HEK293 (cell line): ENCODE results near the gene TCEA2.
A peak's percentile ranks its signal among the peaks of the same experiment; 100 is the strongest.

Experiments used
- CTCF ChIP-seq: fragments of 450-650 bp; formaldehyde crosslinking; IDR thresholded peaks from 2 replicates; pipeline ENCODE4 v1.5.1; 2016; ENCODE audit warnings: missing biosample characterization, missing genetic modification characterization
- GLIS2 ChIP-seq: fragments of 450-650 bp; formaldehyde crosslinking; IDR thresholded peaks from 2 replicates; pipeline ENCODE4 v1.5.1; 2016; ENCODE audit warnings: missing biosample characterization, missing genetic modification characterization
- HIC1 ChIP-seq: fragments of 450-650 bp; formaldehyde crosslinking; IDR thresholded peaks from 2 replicates; pipeline ENCODE4 v1.5.1; 2016; ENCODE audit warnings: missing biosample characterization, missing genetic modification characterization
- KLF16 ChIP-seq: fragments of 450-650 bp; formaldehyde crosslinking; IDR thresholded peaks from 2 replicates; pipeline ENCODE4 v1.5.1; 2017; ENCODE audit warnings: missing biosample characterization, missing genetic modification characterization
- KLF7 ChIP-seq: fragments of 450-650 bp; formaldehyde crosslinking; IDR thresholded peaks from 2 replicates; pipeline ENCODE4 v1.5.1; 2016; ENCODE audit warnings: missing biosample characterization, missing genetic modification characterization, borderline replicate concordance
- KLF8 ChIP-seq: fragments of 450-650 bp; formaldehyde crosslinking; IDR thresholded peaks from 2 replicates; pipeline ENCODE4 v1.5.1; 2016; ENCODE audit warnings: missing biosample characterization, missing genetic modification characterization
- KLF9 ChIP-seq: fragments of 450-650 bp; formaldehyde crosslinking; IDR thresholded peaks from 2 replicates; pipeline ENCODE4 v1.5.1; 2016; ENCODE audit warnings: missing biosample characterization, missing genetic modification characterization, low read depth
- SP3 ChIP-seq: fragments of 450-650 bp; formaldehyde crosslinking; IDR thresholded peaks from 2 replicates; pipeline ENCODE4 v1.5.1; 2016; ENCODE audit warnings: missing biosample characterization, missing genetic modification characterization
- ZBTB20 ChIP-seq: fragments of 450-650 bp; formaldehyde crosslinking; IDR thresholded peaks from 2 replicates; pipeline ENCODE4 v1.5.1; 2016; ENCODE audit warnings: missing biosample characterization, missing genetic modification characterization
- ZBTB44 ChIP-seq: fragments of 450-650 bp; IDR thresholded peaks from 2 replicates; pipeline ENCODE4 v1.5.1; 2018; ENCODE audit warnings: missing biosample characterization, mild to moderate bottlenecking, missing genetic modification characterization
- ZBTB7A ChIP-seq: fragments of 450-650 bp; formaldehyde crosslinking; IDR thresholded peaks from 2 replicates; pipeline ENCODE4 v1.5.1; 2016; ENCODE audit warnings: low read depth, missing biosample characterization, missing genetic modification characterization
- ZBTB8A ChIP-seq: fragments of 450-650 bp; formaldehyde crosslinking; IDR thresholded peaks from 2 replicates; pipeline ENCODE4 v1.5.1; 2016; ENCODE audit warnings: missing biosample characterization, missing genetic modification characterization
- ZIC2 ChIP-seq: fragments of 450-650 bp; formaldehyde crosslinking; IDR thresholded peaks from 2 replicates; pipeline ENCODE4 v1.5.1; 2016; ENCODE audit warnings: missing biosample characterization, missing genetic modification characterization
- ZNF48 ChIP-seq: fragments of 450-650 bp; formaldehyde crosslinking; IDR thresholded peaks from 2 replicates; pipeline ENCODE4 v1.5.1; 2016; ENCODE audit warnings: missing biosample characterization, missing genetic modification characterization
- ZNF560 ChIP-seq: fragments of 450-650 bp; formaldehyde crosslinking; IDR thresholded peaks from 2 replicates; pipeline ENCODE4 v1.5.1; 2017; ENCODE audit warnings: missing biosample characterization, missing genetic modification characterization, borderline replicate concordance
- ZNF561 ChIP-seq: fragments of 450-650 bp; IDR thresholded peaks from 2 replicates; pipeline ENCODE4 v1.5.1; 2018; ENCODE audit warnings: missing biosample characterization, missing genetic modification characterization, borderline replicate concordance
- ZNF776 ChIP-seq: fragments of 450-650 bp; formaldehyde crosslinking; IDR thresholded peaks from 2 replicates; pipeline ENCODE4 v1.5.0; 2017; ENCODE audit warnings: missing biosample characterization, missing genetic modification characterization, borderline replicate concordance
- ZNF843 ChIP-seq: fragments of 450-650 bp; formaldehyde crosslinking; IDR thresholded peaks from 2 replicates; pipeline ENCODE4 v1.5.1; 2016; ENCODE audit warnings: missing biosample characterization, missing genetic modification characterization
- ZSCAN30 ChIP-seq: fragments of 450-650 bp; IDR thresholded peaks from 2 replicates; pipeline ENCODE4 v1.5.1; 2018; ENCODE audit warnings: missing biosample characterization, mild to moderate bottlenecking, missing genetic modification characterization, moderate library complexity
- TF ChIP-seq, protein P1 (sequence below): fragments of 450-650 bp; formaldehyde crosslinking; IDR thresholded peaks from 2 replicates; pipeline ENCODE4 v1.5.1; 2017; ENCODE audit warnings: missing biosample characterization, missing genetic modification characterization
- TF ChIP-seq, protein P2 (sequence below): fragments of 450-650 bp; formaldehyde crosslinking; IDR thresholded peaks from 2 replicates; pipeline ENCODE4 v1.5.1; 2016; ENCODE audit warnings: missing biosample characterization, missing genetic modification characterization
- TF ChIP-seq, protein P3 (sequence below): fragments of 450-650 bp; formaldehyde crosslinking; IDR thresholded peaks from 2 replicates; pipeline ENCODE4 v1.5.1; 2016; ENCODE audit warnings: missing biosample characterization, missing genetic modification characterization
- TF ChIP-seq, protein P4 (sequence below): fragments of 450-650 bp; formaldehyde crosslinking; IDR thresholded peaks from 2 replicates; pipeline ENCODE4 v1.5.1; 2017; ENCODE audit warnings: missing biosample characterization, missing genetic modification characterization
- TF ChIP-seq, protein P5 (sequence below): fragments of 450-650 bp; formaldehyde crosslinking; IDR thresholded peaks from 2 replicates; pipeline ENCODE4 v1.5.1; 2016; ENCODE audit warnings: missing biosample characterization, missing genetic modification characterization

TCEA2 gene

GRCh38 chr20:64079273-64080012 is 16.4 kb downstream of the TCEA2 start, which contains the start of gene RGS19 (continued):
- TF ChIP-seq ZIC2 (tag by site-specific recombination) (peak; percentile 90), GLIS2 (peak; percentile 81), ZNF561 (peak; percentile 66; the same call in 1 of the 2 replicates), CTCF (tag by site-specific recombination) (peak; percentile 12; the same call in 1 of the 2 replicates), ZNF776 (no peak), HIC1 (tag by site-specific recombination) (no peak), ZNF843 (tag by site-specific recombination) (peak; percentile 39; the same call in 1 of the 2 replicates), KLF9 (tag by site-specific recombination) (peak; percentile 69), ZBTB20 (peak; percentile 26; the same call in 1 of the 2 replicates), ZSCAN30 (tag by site-specific recombination) (peak; percentile 39; the same call in 1 of the 2 replicates), KLF7 (tag by site-specific recombination) (peak; percentile 32; the same call in 1 of the 2 replicates), ZNF48 (tag by site-specific recombination) (no peak), KLF8 (tag by site-specific recombination) (peak; percentile 85), ZNF560 (no peak), ZBTB44 (tag by site-specific recombination) (no peak), ZBTB8A (tag by site-specific recombination) (peak; percentile 49; the same call in 1 of the 2 replicates), SP3 (tag by site-specific recombination) (peak; percentile 93), ZBTB7A (tag by site-specific recombination) (0 out of 2 replicates have a peak, but pooled peaks have one; percentile 14), KLF16 (tag by site-specific recombination) (peak; percentile 70; the same call in 1 of the 2 replicates)
- TF ChIP-seq, protein P1, sequence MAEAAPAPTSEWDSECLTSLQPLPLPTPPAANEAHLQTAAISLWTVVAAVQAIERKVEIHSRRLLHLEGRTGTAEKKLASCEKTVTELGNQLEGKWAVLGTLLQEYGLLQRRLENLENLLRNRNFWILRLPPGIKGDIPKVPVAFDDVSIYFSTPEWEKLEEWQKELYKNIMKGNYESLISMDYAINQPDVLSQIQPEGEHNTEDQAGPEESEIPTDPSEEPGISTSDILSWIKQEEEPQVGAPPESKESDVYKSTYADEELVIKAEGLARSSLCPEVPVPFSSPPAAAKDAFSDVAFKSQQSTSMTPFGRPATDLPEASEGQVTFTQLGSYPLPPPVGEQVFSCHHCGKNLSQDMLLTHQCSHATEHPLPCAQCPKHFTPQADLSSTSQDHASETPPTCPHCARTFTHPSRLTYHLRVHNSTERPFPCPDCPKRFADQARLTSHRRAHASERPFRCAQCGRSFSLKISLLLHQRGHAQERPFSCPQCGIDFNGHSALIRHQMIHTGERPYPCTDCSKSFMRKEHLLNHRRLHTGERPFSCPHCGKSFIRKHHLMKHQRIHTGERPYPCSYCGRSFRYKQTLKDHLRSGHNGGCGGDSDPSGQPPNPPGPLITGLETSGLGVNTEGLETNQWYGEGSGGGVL: peak; percentile 87
- TF ChIP-seq, protein P2, sequence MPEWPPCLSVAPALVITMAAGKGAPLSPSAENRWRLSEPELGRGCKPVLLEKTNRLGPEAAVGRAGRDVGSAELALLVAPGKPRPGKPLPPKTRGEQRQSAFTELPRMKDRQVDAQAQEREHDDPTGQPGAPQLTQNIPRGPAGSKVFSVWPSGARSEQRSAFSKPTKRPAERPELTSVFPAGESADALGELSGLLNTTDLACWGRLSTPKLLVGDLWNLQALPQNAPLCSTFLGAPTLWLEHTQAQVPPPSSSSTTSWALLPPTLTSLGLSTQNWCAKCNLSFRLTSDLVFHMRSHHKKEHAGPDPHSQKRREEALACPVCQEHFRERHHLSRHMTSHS (tag by site-specific recombination): no peak
- TF ChIP-seq, protein P3, sequence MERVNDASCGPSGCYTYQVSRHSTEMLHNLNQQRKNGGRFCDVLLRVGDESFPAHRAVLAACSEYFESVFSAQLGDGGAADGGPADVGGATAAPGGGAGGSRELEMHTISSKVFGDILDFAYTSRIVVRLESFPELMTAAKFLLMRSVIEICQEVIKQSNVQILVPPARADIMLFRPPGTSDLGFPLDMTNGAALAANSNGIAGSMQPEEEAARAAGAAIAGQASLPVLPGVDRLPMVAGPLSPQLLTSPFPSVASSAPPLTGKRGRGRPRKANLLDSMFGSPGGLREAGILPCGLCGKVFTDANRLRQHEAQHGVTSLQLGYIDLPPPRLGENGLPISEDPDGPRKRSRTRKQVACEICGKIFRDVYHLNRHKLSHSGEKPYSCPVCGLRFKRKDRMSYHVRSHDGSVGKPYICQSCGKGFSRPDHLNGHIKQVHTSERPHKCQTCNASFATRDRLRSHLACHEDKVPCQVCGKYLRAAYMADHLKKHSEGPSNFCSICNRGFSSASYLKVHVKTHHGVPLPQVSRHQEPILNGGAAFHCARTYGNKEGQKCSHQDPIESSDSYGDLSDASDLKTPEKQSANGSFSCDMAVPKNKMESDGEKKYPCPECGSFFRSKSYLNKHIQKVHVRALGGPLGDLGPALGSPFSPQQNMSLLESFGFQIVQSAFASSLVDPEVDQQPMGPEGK (tag by site-specific recombination): peak; percentile 94
- TF ChIP-seq, protein P4, sequence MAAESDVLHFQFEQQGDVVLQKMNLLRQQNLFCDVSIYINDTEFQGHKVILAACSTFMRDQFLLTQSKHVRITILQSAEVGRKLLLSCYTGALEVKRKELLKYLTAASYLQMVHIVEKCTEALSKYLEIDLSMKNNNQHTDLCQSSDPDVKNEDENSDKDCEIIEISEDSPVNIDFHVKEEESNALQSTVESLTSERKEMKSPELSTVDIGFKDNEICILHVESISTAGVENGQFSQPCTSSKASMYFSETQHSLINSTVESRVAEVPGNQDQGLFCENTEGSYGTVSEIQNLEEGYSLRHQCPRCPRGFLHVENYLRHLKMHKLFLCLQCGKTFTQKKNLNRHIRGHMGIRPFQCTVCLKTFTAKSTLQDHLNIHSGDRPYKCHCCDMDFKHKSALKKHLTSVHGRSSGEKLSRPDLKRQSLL (tag by site-specific recombination): peak; percentile 42; the same call in 1 of the 2 replicates
- TF ChIP-seq, protein P5, sequence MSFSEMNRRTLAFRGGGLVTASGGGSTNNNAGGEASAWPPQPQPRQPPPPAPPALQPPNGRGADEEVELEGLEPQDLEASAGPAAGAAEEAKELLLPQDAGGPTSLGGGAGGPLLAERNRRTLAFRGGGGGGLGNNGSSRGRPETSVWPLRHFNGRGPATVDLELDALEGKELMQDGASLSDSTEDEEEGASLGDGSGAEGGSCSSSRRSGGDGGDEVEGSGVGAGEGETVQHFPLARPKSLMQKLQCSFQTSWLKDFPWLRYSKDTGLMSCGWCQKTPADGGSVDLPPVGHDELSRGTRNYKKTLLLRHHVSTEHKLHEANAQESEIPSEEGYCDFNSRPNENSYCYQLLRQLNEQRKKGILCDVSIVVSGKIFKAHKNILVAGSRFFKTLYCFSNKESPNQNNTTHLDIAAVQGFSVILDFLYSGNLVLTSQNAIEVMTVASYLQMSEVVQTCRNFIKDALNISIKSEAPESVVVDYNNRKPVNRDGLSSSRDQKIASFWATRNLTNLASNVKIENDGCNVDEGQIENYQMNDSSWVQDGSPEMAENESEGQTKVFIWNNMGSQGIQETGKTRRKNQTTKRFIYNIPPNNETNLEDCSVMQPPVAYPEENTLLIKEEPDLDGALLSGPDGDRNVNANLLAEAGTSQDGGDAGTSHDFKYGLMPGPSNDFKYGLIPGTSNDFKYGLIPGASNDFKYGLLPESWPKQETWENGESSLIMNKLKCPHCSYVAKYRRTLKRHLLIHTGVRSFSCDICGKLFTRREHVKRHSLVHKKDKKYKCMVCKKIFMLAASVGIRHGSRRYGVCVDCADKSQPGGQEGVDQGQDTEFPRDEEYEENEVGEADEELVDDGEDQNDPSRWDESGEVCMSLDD: peak; percentile 90
